WTC11 (cell line): ENCODE data around the gene PIGU. TPM values are rescaled to one million over a fixed set of nuclear protein-coding genes. Genes with fewer than 3 reads are reported as not detected.

ENCODE experiments used
- total RNA-seq: library from RNA; stranded (reverse); gene quantifications from 3 replicates; pipeline ENCODE4 v1.2.3, GENCODE V29; 2021

The PIGU gene
- total RNA-seq, 1 experiment from 2014 or later: 24.8 TPM

Other genes starting within 250 kb of the PIGU start
- 99.3 to 126 TPM (median 115 TPM) in 3 replicates for gene DYNLRB1, start 160.7 kb downstream of the PIGU start, total RNA-seq
- 7.5 to 12.1 TPM (median 11.3 TPM) in 3 replicates for gene MAP1LC3A, start 118.4 kb downstream of the PIGU start, total RNA-seq
- 3.8 to 4.3 TPM (median 4.1 TPM) in 3 replicates for gene TP53INP2, start 27.3 kb upstream of the PIGU start, total RNA-seq
- 8.0 to 10.1 TPM (median 8.2 TPM) in 3 replicates for gene NCOA6, start 148.6 kb upstream of the PIGU start, total RNA-seq
- 27.7 to 34.5 TPM (median 33.3 TPM) in 3 replicates for gene GGT7, start 195.8 kb upstream of the PIGU start, total RNA-seq
- 28.9 to 35.9 TPM (median 29.0 TPM) in 3 replicates for gene ACSS2, start 199.5 kb upstream of the PIGU start, total RNA-seq